OCI-M2 (cell line): ENCODE measurements around the gene DNAH7.
"Not testable (repeated sequence)": the region's sequence is repeated elsewhere in the genome, so short reads cannot be mapped to it uniquely, and the experiment has no call there.

Source experiments
- DNase-seq: peaks from one replicate; lab custom pipeline; 2025; ENCODE audit not compliant: unreplicated experiment; lab: John Stamatoyannopoulos, UW

The DNAH7 gene

GRCh38 chr2:195733831-195734230 lies 334.8 kb downstream of the DNAH7 start:
- no peak for DNase-seq

GRCh38 chr2:195732574-195732973 lies 336.1 kb downstream of the DNAH7 start:
- DNase-seq = no peak

DNA sequence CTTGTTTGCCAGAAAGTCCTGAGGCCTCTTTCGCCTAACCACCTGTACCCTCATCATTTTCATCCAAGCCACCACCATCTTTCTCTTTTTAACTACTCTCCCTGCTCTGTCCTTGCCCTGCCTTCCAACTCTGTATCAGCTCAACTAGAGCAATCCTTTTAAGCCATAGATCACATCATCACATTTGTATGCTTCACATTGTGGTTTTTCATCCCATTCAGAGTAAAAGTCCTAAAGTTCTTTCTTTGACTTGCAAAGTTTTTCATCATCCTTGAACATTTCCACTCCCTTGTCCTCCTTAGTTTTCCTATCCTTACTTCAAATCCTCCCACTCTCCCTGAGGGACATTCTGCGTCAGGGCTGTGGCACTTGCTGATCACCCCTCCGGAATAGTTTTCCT lies 337.7 kb downstream of the DNAH7 start:
- DNase-seq = no peak

- no peak for DNase-seq
Observed at GRCh38 chr2:195727106-195727505, 341.5 kb downstream of the DNAH7 start.

GRCh38 chr2:195722075-195722474 lies 346.6 kb downstream of the DNAH7 start:
- no peak for DNase-seq

- DNase-seq = no peak
Observed at GRCh38 chr2:195721042-195721441, 347.6 kb downstream of the DNAH7 start.

DNA sequence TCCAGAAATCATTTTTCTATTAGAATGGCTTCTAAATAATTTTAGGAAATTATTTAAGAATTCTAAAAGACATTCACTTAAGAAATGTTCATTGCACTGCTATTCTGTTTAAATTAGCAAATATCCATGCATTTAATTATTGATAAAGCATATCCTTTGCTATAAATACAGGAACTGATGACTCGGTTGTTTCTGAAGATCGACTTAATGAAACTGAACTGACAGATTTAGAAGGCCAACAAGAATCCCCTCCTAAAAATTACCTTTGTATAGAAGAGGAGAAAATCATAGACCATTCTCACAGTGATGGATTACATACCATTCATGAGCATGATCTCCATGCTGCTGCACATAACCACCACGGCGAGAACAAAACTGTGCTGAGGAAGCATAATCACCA lies 352.2 kb downstream of the DNAH7 start:
- no peak for DNase-seq

- no peak for DNase-seq
Observed at GRCh38 chr2:195711478-195711877, 357.2 kb downstream of the DNAH7 start.

DNA sequence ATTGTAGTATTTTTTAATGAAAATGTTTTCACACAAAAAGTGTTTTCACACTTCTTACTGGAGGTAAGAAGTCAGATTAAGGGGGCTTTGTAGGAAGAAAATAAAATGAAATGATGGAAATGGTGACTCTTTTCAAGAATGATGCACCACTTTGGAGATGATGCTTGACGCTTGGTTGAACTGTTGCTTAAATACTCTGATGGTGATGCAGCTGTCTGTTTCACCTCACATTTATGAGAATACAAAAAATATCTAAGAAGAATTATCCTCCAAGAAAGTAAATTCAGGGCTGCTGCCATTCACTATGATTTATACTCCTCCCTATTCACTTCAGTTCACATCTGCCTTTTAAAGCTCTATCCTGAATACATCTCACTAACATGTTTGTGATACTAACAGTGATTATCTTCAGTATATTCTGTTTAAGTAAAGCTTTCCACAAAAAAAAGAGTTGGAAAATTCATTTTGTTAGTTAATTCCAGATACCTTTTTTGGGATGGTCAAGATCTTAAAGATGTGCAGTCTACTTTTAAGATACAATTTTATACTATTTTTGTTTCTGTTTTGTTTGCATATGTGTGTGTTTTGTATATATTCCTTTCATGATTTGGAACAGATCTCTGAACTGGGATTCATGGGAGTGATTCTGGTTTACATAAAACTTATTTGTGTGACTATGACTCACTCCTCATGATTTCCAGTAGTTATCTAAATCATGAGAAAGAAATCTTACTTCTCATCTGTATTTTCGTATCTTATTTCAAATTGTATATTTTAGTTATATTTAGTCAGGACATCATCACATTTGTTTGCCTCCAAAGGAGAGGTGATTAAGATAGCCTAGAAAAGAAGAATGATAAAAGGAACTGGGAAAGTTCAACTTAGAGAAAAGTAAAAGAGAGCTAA lies 358.5 kb downstream of the DNAH7 start:
- no peak for DNase-seq

GRCh38 chr2:195706161-195706900 lies 362.3 kb downstream of the DNAH7 start:
- no peak for DNase-seq

DNA sequence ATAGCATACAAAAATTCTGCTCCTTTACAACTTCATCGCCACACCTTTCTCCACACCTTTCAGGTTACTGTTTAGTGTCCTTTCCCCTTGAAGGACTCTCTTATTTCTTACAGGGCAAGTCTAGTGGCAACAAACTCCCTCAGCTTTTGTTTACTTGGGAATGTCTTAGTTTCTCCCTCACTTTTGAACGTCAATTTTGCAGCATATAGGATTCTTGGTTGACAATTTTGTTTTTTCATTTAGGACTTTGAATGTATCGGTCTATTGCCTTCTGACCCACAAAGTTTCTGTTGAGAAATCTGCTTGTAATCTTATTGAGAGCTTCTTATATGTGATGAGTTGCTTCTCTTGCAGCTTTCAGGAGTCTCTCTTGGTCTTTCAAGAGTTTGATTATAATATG lies 368.2 kb downstream of the DNAH7 start:
- DNase-seq = no peak

DNA sequence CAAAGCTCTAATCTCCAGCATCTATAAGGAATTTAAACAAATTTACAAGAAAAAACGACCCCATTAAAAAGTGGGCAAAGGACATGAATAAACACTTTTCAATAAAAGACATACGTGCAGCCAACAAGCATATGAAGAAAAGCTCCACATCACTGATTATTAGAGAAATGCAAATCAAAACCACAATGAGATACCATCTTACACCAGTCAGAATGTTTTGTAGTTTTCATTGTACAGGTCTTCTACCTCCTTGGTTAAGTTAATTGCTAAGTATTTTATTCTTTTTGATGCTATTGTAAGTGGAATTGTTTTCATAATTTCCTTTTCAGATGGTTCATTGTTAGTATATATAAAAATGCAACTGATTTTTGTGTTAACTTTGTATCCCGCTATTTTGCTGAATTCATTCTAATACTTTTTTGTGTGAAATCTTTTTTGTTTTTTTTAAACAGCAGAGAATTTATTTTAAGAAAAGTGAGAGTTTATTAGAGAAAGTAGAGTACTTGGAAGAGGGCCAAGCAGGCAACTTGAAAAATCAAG lies 370.9 kb downstream of the DNAH7 start:
- no peak for DNase-seq

- DNase-seq = no peak
Observed at GRCh38 chr2:195696012-195696411, 372.6 kb downstream of the DNAH7 start.

DNA sequence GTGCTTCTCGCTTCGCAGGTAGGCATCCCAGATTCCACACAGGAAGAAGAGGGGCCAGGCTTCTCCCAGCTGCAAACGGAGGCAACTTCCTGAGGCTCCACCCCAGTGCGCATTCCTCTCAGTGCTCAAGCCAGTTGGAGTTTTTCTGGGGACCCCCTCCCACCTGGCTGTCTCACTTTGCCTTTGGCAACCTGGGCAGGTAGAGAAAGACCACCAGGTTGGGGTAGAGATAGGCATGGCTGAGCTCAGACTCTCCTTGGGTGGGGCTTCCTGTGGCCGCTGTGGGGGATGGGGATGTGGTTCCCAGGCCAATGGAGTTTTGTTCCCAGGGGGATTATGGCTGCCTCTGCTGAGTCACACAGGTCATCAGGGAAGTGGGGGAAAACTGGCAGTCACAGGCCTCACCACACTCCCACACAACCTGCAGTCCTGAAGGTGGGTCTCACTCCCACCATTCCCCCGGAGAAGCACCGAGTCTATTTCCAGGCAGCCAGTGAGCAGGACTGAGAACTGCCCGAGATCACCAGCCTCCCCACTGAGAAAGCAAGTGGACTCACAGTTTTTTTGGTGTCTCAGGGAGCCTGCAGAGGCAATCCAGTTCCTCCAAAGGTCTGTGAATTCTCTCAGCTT lies 373.5 kb downstream of the DNAH7 start:
- no peak for DNase-seq

- no peak for DNase-seq
Observed at GRCh38 chr2:195694553-195694952, 374.1 kb downstream of the DNAH7 start.

DNA sequence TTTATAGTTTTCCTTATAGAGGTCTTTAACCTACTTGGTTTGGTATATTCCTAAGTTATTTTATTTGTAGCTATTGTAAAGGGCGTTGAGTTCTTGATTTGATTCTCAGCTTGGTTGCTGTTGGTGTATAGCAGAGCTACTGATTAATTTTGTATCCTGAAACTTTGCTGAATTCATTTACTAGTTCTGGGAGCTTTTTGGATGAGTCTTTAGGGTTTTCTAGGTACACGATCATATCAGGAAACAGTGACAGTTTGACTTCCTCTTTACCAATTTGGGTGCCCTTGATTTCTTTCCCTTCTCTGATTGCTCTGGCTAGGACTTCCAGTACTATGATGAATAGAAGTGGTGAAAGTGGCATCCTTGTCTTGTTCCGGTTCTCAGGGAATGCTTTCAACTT lies 376.1 kb downstream of the DNAH7 start:
- DNase-seq = not testable (repeated sequence)
